Gastrocnemius medialis (tissue), 4 donors: ENCODE measurements around the gene LCN9.
"Not testable (repeated sequence)": the region's sequence is repeated elsewhere in the genome, so short reads cannot be mapped to it uniquely, and the experiment has no call there.

Experiments used
- CTCF ChIP-seq, 5 experiments: fragments of 450-650 bp in 3 of 5; fragments of 200-600 bp in 2 of 5; sonication (generic) in 2 of 5; IDR thresholded peaks in 4 of 5; conservative IDR thresholded peaks in 1 of 5; 1 replicate in 4 of 5; 2 replicates in 1 of 5; pipeline ENCODE4 v1.5.1; 2016 to 2019; ENCODE audit warnings: antibody characterized with exemption in 5 of 5, mild to moderate bottlenecking in 3 of 5, moderate library complexity in 3 of 5
- POLR2A ChIP-seq, 2 donors: fragments of 450-650 bp; IDR thresholded peaks; one replicate each; pipeline ENCODE4 v1.6.1; 2017; ENCODE audit warnings: antibody characterized with exemption in 2 of 2, mild to moderate bottlenecking in 2 of 2, moderate library complexity in 2 of 2

GRCh38 chr9:135636930-135637530 lies 26.1 kb upstream of the LCN9 start:
- not testable (repeated sequence) for TF ChIP-seq CTCF (IDR thresholded peaks at IDR 0.05 in 4 of 5, conservative IDR thresholded peaks at IDR 0.05 in 1 of 5); POLR2A (IDR thresholded peaks at IDR 0.05)
